CD4-positive, alpha-beta T cell treated with Interleukin-1 beta for 1 hour (primary cell): ENCODE results near the gene BRSK2.
"Not testable (repeated sequence)": the region's sequence is repeated elsewhere in the genome, so short reads cannot be mapped to it uniquely, and the experiment has no call there.

Experiments
- DNase-seq, 2 donors: peaks; one replicate each; pipeline ENCODE4 v3.0.0-alpha.2; 2020 to 2022

The BRSK2 gene

GRCh38 chr11:1354125-1354938 lies 35.4 kb upstream of the BRSK2 start:
- DNase-seq = no peak

GRCh38 chr11:1356007-1356435 lies 33.7 kb upstream of the BRSK2 start:
- DNase-seq = no peak

GRCh38 chr11:1356478-1356960 lies 33.2 kb upstream of the BRSK2 start:
- no peak for DNase-seq

GRCh38 chr11:1358286-1358685 lies 31.4 kb upstream of the BRSK2 start:
- no peak for DNase-seq

GRCh38 chr11:1358931-1359330 lies 30.8 kb upstream of the BRSK2 start:
- DNase-seq = not testable (repeated sequence)

GRCh38 chr11:1359556-1359955 lies 30.2 kb upstream of the BRSK2 start:
- DNase-seq = no peak

GRCh38 chr11:1360181-1360834 lies 29.4 kb upstream of the BRSK2 start:
- no peak for DNase-seq

GRCh38 chr11:1360835-1361357 lies 28.8 kb upstream of the BRSK2 start:
- no peak for DNase-seq

- DNase-seq = no peak
Measured at GRCh38 chr11:1361882-1362281, 27.9 kb upstream of the BRSK2 start.

GRCh38 chr11:1367721-1368120 lies 22.0 kb upstream of the BRSK2 start:
- DNase-seq = no peak

GRCh38 chr11:1368216-1368615 lies 21.5 kb upstream of the BRSK2 start:
- DNase-seq = no peak

GRCh38 chr11:1368966-1369365 lies 20.8 kb upstream of the BRSK2 start:
- DNase-seq = no peak

GRCh38 chr11:1369371-1370005 lies 20.2 kb upstream of the BRSK2 start:
- no peak for DNase-seq

- no peak for DNase-seq
Measured at GRCh38 chr11:1370186-1371025, 19.3 kb upstream of the BRSK2 start.

GRCh38 chr11:1371026-1371325 lies 18.8 kb upstream of the BRSK2 start:
- no peak for DNase-seq

- DNase-seq = no peak
Measured at GRCh38 chr11:1371377-1371776, 18.4 kb upstream of the BRSK2 start.

GRCh38 chr11:1371836-1372465 lies 17.8 kb upstream of the BRSK2 start:
- no peak for DNase-seq

- no peak for DNase-seq
Measured at GRCh38 chr11:1372660-1373059, 17.1 kb upstream of the BRSK2 start.

GRCh38 chr11:1373536-1374214 lies 16.1 kb upstream of the BRSK2 start:
- DNase-seq = no peak

- DNase-seq = no peak
Measured at GRCh38 chr11:1375161-1375954, 14.4 kb upstream of the BRSK2 start.

GRCh38 chr11:1375955-1376258 lies 13.8 kb upstream of the BRSK2 start:
- no peak for DNase-seq
